Stimulated activated naive CD4-positive, alpha-beta T cell treated with Interleukin-2 at 50 U/mL for 16 hours (primary cell): Measurements from ENCODE around the gene GRK7.
"Not testable (repeated sequence)": the region's sequence is repeated elsewhere in the genome, so short reads cannot be mapped to it uniquely, and the experiment has no call there.

Source experiments
- DNase-seq: peaks from one replicate; lab custom pipeline; 2025; lab: John Stamatoyannopoulos, UW

The GRK7 gene

GRCh38 chr3:141762552-141762951 lies 656 bp upstream of the GRK7 start:
- DNase-seq, result not testable (repeated sequence)

DNA sequence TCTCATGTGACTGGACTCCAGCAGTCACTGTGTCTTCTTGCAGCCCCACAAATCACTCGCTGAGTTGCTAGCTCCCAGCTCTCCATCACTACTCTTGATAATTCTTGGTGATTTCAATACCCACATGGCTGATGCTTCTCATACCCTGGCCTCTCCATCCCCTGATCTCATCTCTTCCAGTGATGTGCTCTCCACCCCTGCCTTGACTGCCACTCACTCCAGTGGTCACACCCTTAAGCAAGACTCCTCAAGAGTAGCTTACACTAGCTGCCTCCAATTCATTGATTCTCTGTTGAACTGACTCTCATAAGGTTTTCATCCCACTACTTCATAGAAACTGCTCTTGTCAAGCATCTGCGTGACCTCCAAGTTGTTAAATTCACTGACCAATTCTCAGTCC lies 837 bp downstream of the GRK7 start:
- DNase-seq, result no peak

- DNase-seq, result no peak
Measured at GRCh38 chr3:141764465-141764864, 1.3 kb downstream of the GRK7 start.

DNA sequence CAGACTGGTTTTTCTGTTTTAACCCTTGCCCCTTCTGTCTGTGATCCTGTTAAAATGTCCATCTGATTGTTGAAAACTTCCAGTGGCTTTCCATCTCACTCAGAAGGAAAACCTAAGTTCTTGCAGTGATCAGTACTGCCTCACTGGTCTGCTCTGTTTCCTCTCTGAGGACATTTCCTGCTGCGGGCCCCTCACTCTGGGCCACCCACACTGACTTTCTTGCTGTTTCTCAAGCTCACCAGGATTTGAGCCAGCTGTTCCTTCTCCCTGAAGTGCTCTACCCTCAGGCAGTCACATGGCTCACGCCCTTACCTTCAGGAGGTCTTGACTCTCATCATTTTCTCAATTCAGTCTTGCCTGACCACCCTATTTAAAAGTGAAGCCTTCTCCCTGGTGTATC lies 1.8 kb downstream of the GRK7 start:
- no peak for DNase-seq

GRCh38 chr3:141767066-141767465 lies 3.9 kb downstream of the GRK7 start:
- DNase-seq, result no peak

GRCh38 chr3:141769221-141769894 lies 6.2 kb downstream of the GRK7 start:
- no peak for DNase-seq

DNA sequence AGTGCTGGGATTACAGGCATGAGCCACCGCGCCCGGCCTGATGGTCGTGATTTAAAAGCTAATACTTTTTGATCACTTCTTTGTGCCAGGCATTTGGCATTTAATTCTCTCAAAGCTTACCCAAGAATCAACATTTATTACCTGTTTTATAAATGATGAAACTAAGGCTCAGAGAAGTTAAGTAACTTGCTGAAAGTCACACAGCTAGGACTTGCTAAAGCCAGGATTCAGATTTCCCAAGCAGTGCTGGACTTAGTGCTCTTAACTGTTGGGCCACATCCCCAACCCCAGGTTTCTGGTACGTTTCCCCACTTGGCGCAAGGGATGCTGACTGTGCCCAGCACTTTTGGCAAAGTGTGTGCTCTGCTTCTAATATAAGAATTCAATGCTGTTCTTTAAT lies 10.5 kb downstream of the GRK7 start:
- no peak for DNase-seq

- no peak for DNase-seq
Measured at GRCh38 chr3:141776376-141776775, 13.2 kb downstream of the GRK7 start.

DNA sequence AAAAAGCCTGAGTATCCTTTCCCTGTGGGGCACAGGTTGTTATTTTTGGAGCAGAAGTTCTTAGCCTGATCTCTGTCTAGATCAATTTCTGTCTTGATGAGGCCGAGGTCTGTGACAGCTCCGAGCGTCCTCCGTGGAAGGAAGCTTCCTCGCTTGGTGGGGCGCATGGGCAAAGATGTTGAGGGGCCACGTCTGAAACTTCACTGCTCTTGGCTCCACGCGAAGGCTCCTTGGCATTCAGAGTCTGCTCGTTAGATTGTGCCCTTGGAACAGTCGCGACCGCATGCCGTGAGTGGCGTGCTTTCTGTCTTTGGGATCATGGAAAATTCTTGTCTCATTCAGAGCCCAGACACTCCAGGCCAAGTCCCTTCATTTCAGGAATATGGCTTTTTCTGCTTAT lies 13.7 kb downstream of the GRK7 start:
- DNase-seq, result no peak

- no peak for DNase-seq
Measured at GRCh38 chr3:141777957-141778813, 15.0 kb downstream of the GRK7 start.

- no peak for DNase-seq
Measured at GRCh38 chr3:141779667-141780066, 16.5 kb downstream of the GRK7 start.

- DNase-seq, result no peak
Measured at GRCh38 chr3:141782386-141782932, 19.3 kb downstream of the GRK7 start.

GRCh38 chr3:141783632-141784031 lies 20.4 kb downstream of the GRK7 start:
- DNase-seq, result no peak

GRCh38 chr3:141784096-141784495 lies 20.9 kb downstream of the GRK7 start:
- no peak for DNase-seq

GRCh38 chr3:141784531-141784930 lies 21.3 kb downstream of the GRK7 start:
- DNase-seq, result no peak

DNA sequence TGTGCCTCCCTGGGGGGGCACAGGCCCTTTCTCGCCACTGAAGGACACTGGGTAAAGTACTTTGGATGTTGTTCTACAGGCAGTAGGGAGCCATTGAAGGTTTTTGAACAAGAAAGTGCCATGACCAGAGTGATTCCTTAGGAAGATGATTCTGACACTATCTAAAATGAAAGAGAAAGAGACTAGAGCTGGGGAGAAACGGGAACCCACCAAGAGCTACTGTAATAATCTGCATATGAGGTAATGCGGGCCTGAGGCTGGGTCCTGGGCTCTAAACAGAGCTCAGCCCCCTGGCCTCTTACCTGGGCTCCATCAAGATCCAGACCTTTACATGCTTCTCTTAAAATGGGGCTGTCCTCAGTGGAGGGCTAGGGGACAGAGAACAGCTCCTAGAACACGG lies 24.9 kb downstream of the GRK7 start:
- no peak for DNase-seq

DNA sequence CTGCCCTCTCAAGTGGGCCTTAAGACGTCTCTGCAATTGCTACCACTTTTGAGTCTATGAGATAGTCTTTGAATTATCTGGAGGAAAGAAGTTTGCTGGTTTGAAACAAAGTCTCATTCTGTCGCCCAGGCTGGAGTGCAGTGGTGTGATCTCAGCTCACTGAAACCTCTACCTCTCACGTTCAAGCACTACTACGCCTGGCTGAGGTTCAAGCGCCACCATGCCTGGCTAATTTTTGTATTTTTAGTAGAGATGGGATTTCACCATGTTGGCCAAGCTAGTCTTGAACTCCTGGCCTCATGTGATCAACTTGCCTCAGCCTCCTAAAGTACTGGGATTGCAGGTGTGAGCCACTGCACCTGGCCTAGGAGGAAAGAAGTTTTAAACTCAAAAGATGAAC lies 25.5 kb downstream of the GRK7 start:
- not testable (repeated sequence) for DNase-seq

- DNase-seq, result no peak
Measured at GRCh38 chr3:141789281-141789680, 26.1 kb downstream of the GRK7 start.

GRCh38 chr3:141790171-141790570 lies 27.0 kb downstream of the GRK7 start:
- no peak for DNase-seq

GRCh38 chr3:141792495-141792894 lies 29.3 kb downstream of the GRK7 start:
- no peak for DNase-seq

DNA sequence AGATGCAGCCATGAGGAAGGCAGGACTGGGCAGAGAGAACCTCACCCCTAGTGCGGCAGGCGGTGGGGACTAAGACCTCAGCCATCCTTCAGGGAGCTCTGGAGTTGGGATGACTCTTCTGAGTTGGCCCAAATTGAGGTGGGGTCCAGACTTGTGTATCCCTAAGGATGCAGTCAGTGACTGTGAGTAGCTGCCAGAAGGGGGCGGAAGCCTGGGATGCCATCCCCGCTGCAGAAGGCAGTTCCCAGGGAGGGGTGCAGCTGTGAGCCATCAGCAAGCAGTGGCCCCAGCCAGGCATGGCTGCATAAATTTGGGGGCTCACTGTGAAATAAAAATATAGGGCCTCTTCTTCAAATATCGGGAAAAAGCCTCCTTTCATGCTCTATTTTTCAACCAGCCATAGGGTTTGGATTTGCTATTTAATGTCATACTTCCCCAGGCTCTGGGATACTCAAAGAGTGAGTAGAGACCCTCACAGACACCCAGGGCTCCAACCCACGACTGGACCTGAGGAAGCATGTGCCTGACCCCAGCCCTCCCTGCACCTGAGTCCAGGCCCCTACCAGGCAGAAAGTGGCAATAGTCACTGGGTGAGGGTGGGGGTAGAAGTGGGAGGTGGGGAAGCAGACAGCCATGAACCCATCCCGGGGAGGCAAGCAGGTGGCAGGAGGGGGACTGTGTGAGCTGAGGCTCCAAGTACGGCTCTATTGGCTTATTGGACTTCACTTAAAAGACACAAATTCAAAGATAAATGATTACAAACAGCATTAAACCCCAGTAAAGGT lies 30.5 kb downstream of the GRK7 start:
- no peak for DNase-seq

- peak; percentile 16 for DNase-seq
Measured at GRCh38 chr3:141795276-141795675, 32.1 kb downstream of the GRK7 start.

DNA sequence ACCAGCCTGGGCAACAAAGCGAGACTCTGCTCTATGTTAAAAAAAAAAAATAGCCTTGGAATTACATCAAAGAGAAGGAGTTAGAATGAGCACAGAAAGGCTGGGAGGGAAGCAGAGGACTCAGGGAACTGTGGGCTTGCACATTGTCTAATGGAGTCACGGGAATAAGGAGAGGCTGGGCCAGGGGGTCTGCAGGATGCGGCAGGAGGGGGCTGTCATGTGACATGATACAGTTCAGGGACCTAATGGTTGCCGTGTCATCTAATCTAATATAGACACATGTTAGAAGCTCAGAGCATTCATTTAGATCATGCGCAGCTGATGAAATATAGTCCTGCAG lies 32.5 kb downstream of the GRK7 start:
- DNase-seq, result no peak
